ENCODE measurements around the gene TSC2.

TSC2 gene

GRCh38 chr16:2005646-2006045 is 42.1 kb upstream of the TSC2 start:
- in situ Hi-C loops (cut with MboI; ENCODE audit: low pct_unique_long_range_greater_than_20kb, low sequenced_read_pairs, unreplicated experiment) = no loop called here
- DNase-seq (ENCODE audit: low spot score) = no peak
- TF ChIP-seq CTCF (IDR thresholded peaks at IDR 0.05; ENCODE audit: extremely low read depth, insufficient read depth, missing control alignments) = peak; percentile 43

- in situ Hi-C loops (cut with MboI; ENCODE audit: low pct_unique_long_range_greater_than_20kb, low sequenced_read_pairs, unreplicated experiment) = no loop called here
- DNase-seq (ENCODE audit: low spot score) = no peak
- no peak for TF ChIP-seq CTCF (IDR thresholded peaks at IDR 0.05; ENCODE audit: extremely low read depth, insufficient read depth, missing control alignments)
Observed at GRCh38 chr16:2006317-2006716, 41.5 kb upstream of the TSC2 start.

GRCh38 chr16:2007081-2007836 is 40.5 kb upstream of the TSC2 start:
- no peak for TF ChIP-seq CTCF (IDR thresholded peaks at IDR 0.05; ENCODE audit: extremely low read depth, insufficient read depth, missing control alignments)
- no peak for DNase-seq (ENCODE audit: low spot score)
- in situ Hi-C loops (cut with MboI; ENCODE audit: low pct_unique_long_range_greater_than_20kb, low sequenced_read_pairs, unreplicated experiment) = no loop called here

- no peak for TF ChIP-seq CTCF (IDR thresholded peaks at IDR 0.05; ENCODE audit: extremely low read depth, insufficient read depth, missing control alignments)
- no peak for DNase-seq (ENCODE audit: low spot score)
- in situ Hi-C loops (cut with MboI; ENCODE audit: low pct_unique_long_range_greater_than_20kb, low sequenced_read_pairs, unreplicated experiment) = no loop called here
Observed at GRCh38 chr16:2008009-2008526, 39.7 kb upstream of the TSC2 start.

- in situ Hi-C loops (cut with MboI; ENCODE audit: low pct_unique_long_range_greater_than_20kb, low sequenced_read_pairs, unreplicated experiment) = no loop called here
- no peak for DNase-seq (ENCODE audit: low spot score)
- TF ChIP-seq CTCF (IDR thresholded peaks at IDR 0.05; ENCODE audit: extremely low read depth, insufficient read depth, missing control alignments) = no peak
Observed at GRCh38 chr16:2008631-2009163, 39.1 kb upstream of the TSC2 start.

GRCh38 chr16:2009164-2009711 is 38.5 kb upstream of the TSC2 start:
- DNase-seq (ENCODE audit: low spot score) = no peak
- no peak for TF ChIP-seq CTCF (IDR thresholded peaks at IDR 0.05; ENCODE audit: extremely low read depth, insufficient read depth, missing control alignments)
- in situ Hi-C loops (cut with MboI; ENCODE audit: low pct_unique_long_range_greater_than_20kb, low sequenced_read_pairs, unreplicated experiment) = no loop called here

Measured in GM13977 (cell line).